ENCODE data around the gene KCNT1.

GRCh38 chr9:135750786-135751185, 48.8 kb downstream of the KCNT1 start:
- TF ChIP-seq POLR2AphosphoS5 (IDR thresholded peaks at IDR 0.05; ENCODE audit: low read depth, low read length) (no peak), REST (IDR thresholded peaks at IDR 0.05; ENCODE audit: insufficient read depth in 1 of 2, low read depth in 2 of 2, low read length in 2 of 2) (no peak), TAF1 (IDR thresholded peaks at IDR 0.05; ENCODE audit: borderline replicate concordance, insufficient read depth, low read length) (no peak)

Data from PFSK-1 (cell line).